EH (cell line): Measurements from ENCODE around the gene PTH2R.
"Not testable (repeated sequence)": the region's sequence is repeated elsewhere in the genome, so short reads cannot be mapped to it uniquely, and the experiment has no call there.

ENCODE experiments used
- DNase-seq: peaks from one replicate; pipeline ENCODE4 v3.0.0-alpha.2; 2015; ENCODE audit warnings: low read depth

PTH2R gene

GRCh38 chr2:208488686-208489564, 82.3 kb downstream of the PTH2R start:
- DNase-seq: no peak

- DNase-seq: no peak
Observed at GRCh38 chr2:208489687-208490086, 83.1 kb downstream of the PTH2R start.

- no peak for DNase-seq
Observed at GRCh38 chr2:208490492-208490891, 83.9 kb downstream of the PTH2R start.

GRCh38 chr2:208491641-208492040, 85.0 kb downstream of the PTH2R start:
- DNase-seq: no peak

GRCh38 chr2:208492069-208492468, 85.5 kb downstream of the PTH2R start:
- DNase-seq: no peak

- DNase-seq: no peak
Observed at GRCh38 chr2:208493186-208493585, 86.6 kb downstream of the PTH2R start.

GRCh38 chr2:208496129-208496528, 89.5 kb downstream of the PTH2R start:
- no peak for DNase-seq

- DNase-seq: no peak
Observed at GRCh38 chr2:208501206-208501605, 94.6 kb downstream of the PTH2R start.

GRCh38 chr2:208502288-208502687, 95.7 kb downstream of the PTH2R start:
- DNase-seq: no peak

GRCh38 chr2:208505365-208505764, 98.8 kb downstream of the PTH2R start:
- DNase-seq: not testable (repeated sequence)

GRCh38 chr2:208509586-208509985, 103.0 kb downstream of the PTH2R start:
- no peak for DNase-seq

- DNase-seq: no peak
Observed at GRCh38 chr2:208511016-208511415, 104.4 kb downstream of the PTH2R start.

- DNase-seq: no peak
Observed at GRCh38 chr2:208511573-208511972, 105.0 kb downstream of the PTH2R start.

- no peak for DNase-seq
Observed at GRCh38 chr2:208515099-208515498, 108.5 kb downstream of the PTH2R start.

GRCh38 chr2:208523069-208523468, 116.5 kb downstream of the PTH2R start:
- DNase-seq: not testable (repeated sequence)

GRCh38 chr2:208525165-208525564, 118.6 kb downstream of the PTH2R start:
- not testable (repeated sequence) for DNase-seq

GRCh38 chr2:208529796-208530195, 123.2 kb downstream of the PTH2R start:
- DNase-seq: no peak

GRCh38 chr2:208531361-208531760, 124.8 kb downstream of the PTH2R start:
- DNase-seq: no peak

- not testable (repeated sequence) for DNase-seq
Observed at GRCh38 chr2:208535578-208535977, 129.0 kb downstream of the PTH2R start.

GRCh38 chr2:208541461-208541988, 134.9 kb downstream of the PTH2R start:
- DNase-seq: no peak

- no peak for DNase-seq
Observed at GRCh38 chr2:208541989-208542464, 135.4 kb downstream of the PTH2R start.

GRCh38 chr2:208542465-208543041, 136.0 kb downstream of the PTH2R start:
- DNase-seq: no peak
